HEK293T (cell line): Measurements from ENCODE around the gene CD48.

Experiments used
- ARNT ChIP-seq: fragments of 450-650 bp; IDR thresholded peaks from 2 replicates; pipeline ENCODE4 v1.6.1; 2017; ENCODE audit warnings: mild to moderate bottlenecking
- BHLHE40 ChIP-seq: fragments of 450-650 bp; IDR thresholded peaks from 2 replicates; pipeline ENCODE4 v1.6.1; 2016; ENCODE audit warnings: mild to moderate bottlenecking, moderate library complexity, borderline replicate concordance
- CTBP1 ChIP-seq: fragments of 450-650 bp; IDR thresholded peaks from 2 replicates; pipeline ENCODE4 v1.6.1; 2016; ENCODE audit warnings: borderline replicate concordance
- ELF4 ChIP-seq: fragments of 450-650 bp; IDR thresholded peaks from 2 replicates; pipeline ENCODE4 v1.6.1; 2017; ENCODE audit warnings: antibody characterized with exemption
- FOXA1 ChIP-seq: fragments of 450-650 bp; IDR thresholded peaks from 2 replicates; pipeline ENCODE4 v1.6.1; 2016; ENCODE audit warnings: mild to moderate bottlenecking
- FOXK2 ChIP-seq: fragments of 450-650 bp; IDR thresholded peaks from 2 replicates; pipeline ENCODE4 v1.6.1; 2016; ENCODE audit warnings: mild to moderate bottlenecking
- FOXM1 ChIP-seq: fragments of 450-650 bp; IDR thresholded peaks from 2 replicates; pipeline ENCODE4 v1.6.1; 2017; ENCODE audit warnings: mild to moderate bottlenecking, borderline replicate concordance
- HDGF ChIP-seq: fragments of 450-650 bp; IDR thresholded peaks from 2 replicates; pipeline ENCODE4 v1.6.1; 2017; ENCODE audit warnings: antibody characterized with exemption, borderline replicate concordance
- L3MBTL2 ChIP-seq: fragments of 450-650 bp; conservative IDR thresholded peaks from 2 replicates; pipeline ENCODE4 v1.6.1; 2016; ENCODE audit warnings: mild to moderate bottlenecking
- NFRKB ChIP-seq: fragments of 450-650 bp; IDR thresholded peaks from 2 replicates; pipeline ENCODE4 v1.6.1; 2016; ENCODE audit warnings: mild to moderate bottlenecking, moderate library complexity
- SP1 ChIP-seq: fragments of 450-650 bp; IDR thresholded peaks from 2 replicates; pipeline ENCODE4 v1.6.1; 2017
- SUZ12 ChIP-seq: fragments of 450-650 bp; IDR thresholded peaks from 2 replicates; pipeline ENCODE4 v1.6.1; 2016; ENCODE audit warnings: mild to moderate bottlenecking
- ZNF384 ChIP-seq: fragments of 450-650 bp; IDR thresholded peaks from 2 replicates; pipeline ENCODE4 v1.6.1; 2016

DNA sequence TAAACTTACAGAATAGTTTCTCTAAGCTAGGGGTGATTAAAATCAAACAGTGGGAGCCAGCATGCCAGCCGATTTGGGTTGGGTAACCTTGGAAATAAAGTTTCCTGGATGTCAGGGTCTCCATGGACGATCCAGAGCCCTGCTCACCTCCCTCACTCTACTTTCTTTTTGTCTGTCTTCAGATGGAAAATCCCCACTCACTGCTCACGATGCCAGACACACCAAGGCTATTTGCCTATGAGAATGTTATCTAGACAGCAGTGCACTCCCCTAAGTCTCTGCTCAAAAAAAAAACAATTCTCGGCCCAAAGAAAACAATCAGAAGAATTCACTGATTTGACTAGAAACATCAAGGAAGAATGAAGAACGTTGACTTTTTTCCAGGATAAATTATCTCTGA is 41.3 kb upstream of the CD48 start:
- TF ChIP-seq FOXK2, result no peak
- no peak for TF ChIP-seq ZNF384
- no peak for TF ChIP-seq SUZ12
- TF ChIP-seq BHLHE40, result no peak
- no peak for TF ChIP-seq ARNT
- TF ChIP-seq HDGF, result no peak
- no peak for TF ChIP-seq CTBP1
- TF ChIP-seq FOXA1, result no peak
- no peak for TF ChIP-seq FOXM1
- TF ChIP-seq SP1, result no peak
- TF ChIP-seq L3MBTL2, result no peak
- no peak for TF ChIP-seq ELF4
- TF ChIP-seq NFRKB, result no peak
